Heart left ventricle (tissue), 16 donors: ENCODE measurements around the gene ADPRHL1. TPM values are rescaled to one million over a fixed set of nuclear protein-coding genes. Genes with fewer than 3 reads are reported as not detected.

Experiments
- ATAC-seq, 4 donors: fragments of 200-7000 bp; cut with Tn5 transposase; one replicate each; pipeline ENCODE4 v1.9.1; 2020 to 2022; ENCODE audit warnings: moderate library complexity in 4 of 4, mild to moderate bottlenecking in 3 of 4, moderate number of reproducible peaks in 1 of 4
- DNase-seq, 5 donors: peaks; one replicate each; pipeline ENCODE4 v3.0.0-alpha.2; 2020
- H3K27ac ChIP-seq, 12 donors: fragments of 200-600 bp; sonication (generic) in 4 of 12; one replicate each; pipeline versions ENCODE4 v1.5.0 to v1.8.0; 2016 to 2022; ENCODE audit warnings: mild to moderate bottlenecking in 2 of 12
- H3K27me3 ChIP-seq, 9 donors: fragments of 200-600 bp; sonication (generic) in 2 of 9; one replicate each; pipeline versions ENCODE4 v1.5.1 to v1.8.0; 2016 to 2022; ENCODE audit warnings: mild to moderate bottlenecking in 3 of 9
- H3K36me3 ChIP-seq, 9 donors: fragments of 200-600 bp; sonication (generic) in 2 of 9; one replicate each; pipeline versions ENCODE4 v1.5.0 to v1.8.0; 2018 to 2022; ENCODE audit warnings: mild to moderate bottlenecking in 2 of 9
- H3K4me1 ChIP-seq, 12 donors: fragments of 200-600 bp; sonication (generic) in 4 of 12; one replicate each; pipeline versions ENCODE4 v1.5.0 to v1.8.0; 2016 to 2022; ENCODE audit warnings: mild to moderate bottlenecking in 3 of 12
- H3K4me3 ChIP-seq, 12 donors: fragments of 200-600 bp; sonication (generic) in 4 of 12; one replicate each; pipeline versions ENCODE4 v1.5.0 to v1.8.0; 2017 to 2022; ENCODE audit warnings: mild to moderate bottlenecking in 9 of 12, moderate library complexity in 4 of 12
- H3K9me3 ChIP-seq, 12 donors: fragments of 200-600 bp; sonication (generic) in 4 of 12; one replicate each; pipeline versions ENCODE4 v1.5.0 to v1.8.0; 2016 to 2022; ENCODE audit warnings: mild to moderate bottlenecking in 1 of 12
- POLR2A ChIP-seq, 2 donors: fragments of 450-650 bp; IDR thresholded peaks; one replicate each; pipeline ENCODE4 v1.6.1; 2017; ENCODE audit warnings: antibody characterized with exemption in 2 of 2, mild to moderate bottlenecking in 2 of 2, moderate library complexity in 2 of 2
- WGBS, 4 donors: extraction: QIAGEN DNeasy Blood & Tissue Kit in 2 of 4; methylation state at CpG; one replicate each; pipeline versions ENCODE4 v1.1.5 to v1.1.7; 2013 to 2018; 5-methylcytosine and 5-hydroxymethylcytosine counted together
- intact Hi-C, 10 donors: fragments of 100-400 bp; cut with DNase I; formaldehyde crosslinking; loops; one replicate each; pipeline versions ENCODE4 v1.11.1 to v1.14.2; 2022
- polyA plus RNA-seq, 2 donors: library from polyadenylated mRNA; stranded (reverse); fragments of 200-250 nt; gene quantifications; one replicate each; pipeline ENCODE4 v1.2.3, GENCODE V29; 2013
- total RNA-seq, 9 donors: library from RNA; depleted of rRNA in 2 of 9; stranded (reverse); fragments of >200 nt in 2 of 9; fragmentation: NEBNext Ultra II Directional in 3 of 9; extraction: Animal tissue kit (Norgen Biotek cat#: 25700) in 3 of 9; gene quantifications; one replicate each; pipeline versions ENCODE4 v1.1.0 to v1.2.4, GENCODE V29; 2016 to 2023
- TF ChIP-seq, protein P1 (sequence below), 12 donors: fragments of 200-600 bp; sonication (generic) in 4 of 12; IDR thresholded peaks; one replicate each; pipeline versions ENCODE4 v1.5.0 to v1.8.0; 2018 to 2022; ENCODE audit warnings: antibody characterized with exemption in 12 of 12, mild to moderate bottlenecking in 5 of 12
- donor health status: ischemic (EF 13 %, LVEDD 7.1; RV severe dilation, severe dysfunction).
- donor health status: healthy with polysubstance abuse.
- donor health status: DM: no; HTN: yes; CAD: no.
- donor health status: DM: no; HTN: no; CAD: no.
- donor health status: ischemic (EF 25% LVEDD 6.9; RV normal size, moderate dysfunction).
- donor health status: ischemic (EF 25% LVEDD 5.7; RV mildly dilated, moderate dysfunction).
- donor health status: healthy.
- donor health status: DM: yes; HTN: yes; CAD: no.
- donor health status: ischemic (EF 35%, LVEDD 5.7; RV mildly dilated, moderate dysfunction).
- donor health status: nonischemic (EF 11% LVEDD 7.7; RV severe dilation, severe dysfunction).
- donor health status: DM: yes; HTN: yes; CAD: no.
- donor health status: PGD.
- donor health status: ischemic (EF 29% LVEDD 5.4; RV normal size, mild dysfunction).
- donor health status: nonischemic (EF 23%, LVEDD 6.1; RV moderate dilation, normal function).

ADPRHL1 gene
- total and polyA plus RNA-seq, 11 donors, result 160 to 774 (median 521) TPM

DNA sequence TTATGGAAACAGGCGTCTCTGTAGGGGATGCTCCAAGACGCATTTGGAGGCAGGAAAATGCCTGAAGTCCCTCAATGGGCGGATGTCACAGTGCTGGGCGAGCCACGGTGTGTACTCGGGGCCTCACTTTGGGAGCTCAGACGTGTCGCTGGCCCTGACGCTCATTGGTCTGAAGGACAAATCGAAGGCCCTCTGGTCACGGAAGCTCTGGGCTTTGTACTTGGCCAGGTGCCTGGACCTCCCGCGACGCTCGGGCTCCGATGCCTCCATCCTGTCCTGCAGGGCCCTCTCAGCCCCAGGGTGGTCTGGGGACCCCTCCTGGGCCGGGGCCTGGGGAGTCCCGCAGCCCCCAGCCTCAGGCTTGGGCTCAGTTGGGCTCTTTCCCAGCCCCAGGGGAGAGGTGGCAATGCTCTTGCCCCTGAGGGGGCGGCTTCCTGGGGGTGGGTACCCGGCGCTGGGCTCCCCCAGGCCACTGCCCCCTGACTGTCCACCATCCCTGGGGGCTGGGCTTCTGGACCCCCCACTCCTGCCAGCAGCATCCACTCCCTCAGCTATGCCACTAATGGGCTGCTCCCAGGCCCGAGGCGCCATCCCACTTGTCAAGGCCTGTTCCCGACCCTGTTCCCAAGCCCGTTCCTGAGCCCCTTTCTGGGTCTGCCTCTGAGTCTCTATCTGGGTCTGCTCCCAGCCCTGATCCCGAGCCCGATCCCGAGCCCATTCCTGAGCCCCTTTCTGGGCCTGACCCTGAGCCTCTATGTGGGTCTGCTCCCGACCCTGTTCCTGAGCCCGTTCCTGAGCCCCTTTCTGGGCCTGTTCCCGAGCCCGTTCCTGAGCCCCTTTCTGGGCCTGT is 49.8 kb downstream of the ADPRHL1 start:
- intact Hi-C loops, result no loop called here
- H3K27ac ChIP-seq, result peak overlapping the region; percentile 20 to 99 (median 94)
- WGBS, 4 donors, result 60 to 67% (median 65%) methylated on average over 28 to 32 of the region's 32 CpGs

DNA sequence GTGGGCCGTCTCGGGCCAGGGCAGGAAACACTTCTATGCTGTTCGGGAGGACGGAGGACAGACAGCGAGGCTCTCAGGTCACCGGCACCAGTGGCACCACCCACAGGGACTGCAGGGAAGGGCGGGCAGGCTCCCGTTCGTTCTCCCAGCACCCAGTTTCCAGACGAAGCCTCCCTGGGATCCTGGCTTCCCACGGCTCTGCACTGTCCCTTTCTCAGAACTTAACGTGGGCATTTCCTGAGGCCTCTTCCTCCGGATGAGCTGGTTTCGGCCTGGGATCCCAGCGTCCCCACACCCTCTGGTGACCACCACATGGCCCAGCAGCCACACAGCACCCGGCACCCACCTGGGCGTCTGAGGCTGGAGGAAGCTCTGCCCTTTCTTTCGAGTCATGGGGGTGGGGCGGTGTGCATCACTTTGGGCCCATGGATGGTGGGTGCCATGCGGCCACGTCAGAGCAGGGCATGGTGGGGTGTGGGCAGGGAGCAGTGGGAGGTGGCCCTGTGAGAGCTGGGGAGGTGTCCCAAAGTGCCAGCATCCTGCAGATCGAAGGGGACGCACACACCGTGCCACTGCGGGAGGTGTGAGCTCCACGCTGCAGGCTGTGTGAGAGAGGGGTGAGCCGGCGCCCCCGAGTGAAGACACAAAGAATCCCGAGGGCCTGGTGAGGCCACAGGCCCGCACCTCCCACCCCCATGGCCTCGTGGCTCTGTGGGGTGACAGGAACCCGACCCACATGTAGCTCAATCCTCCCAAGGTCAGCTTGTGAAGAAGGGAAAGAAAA is 50.6 kb downstream of the ADPRHL1 start:
- no peak for ATAC-seq
- peaks cover 0 to 71% (median 19%) of the 10 kb centered on the region in 12 donors for H3K4me1 ChIP-seq
- intact Hi-C loops, result no loop called here
- peak overlapping the region; percentile 18 to 99 (median 94) for H3K27ac ChIP-seq
- no peaks in the 10 kb centered on the region for H3K9me3 ChIP-seq
- H3K27me3 ChIP-seq, result peaks cover 0 to 13% (median 0%) of the 10 kb centered on the region in 9 donors
- H3K4me3 ChIP-seq, result no peak overlapping the region
- peak in 2 of 5 donors; percentile 20 to 58 for DNase-seq
- TF ChIP-seq, protein P1, sequence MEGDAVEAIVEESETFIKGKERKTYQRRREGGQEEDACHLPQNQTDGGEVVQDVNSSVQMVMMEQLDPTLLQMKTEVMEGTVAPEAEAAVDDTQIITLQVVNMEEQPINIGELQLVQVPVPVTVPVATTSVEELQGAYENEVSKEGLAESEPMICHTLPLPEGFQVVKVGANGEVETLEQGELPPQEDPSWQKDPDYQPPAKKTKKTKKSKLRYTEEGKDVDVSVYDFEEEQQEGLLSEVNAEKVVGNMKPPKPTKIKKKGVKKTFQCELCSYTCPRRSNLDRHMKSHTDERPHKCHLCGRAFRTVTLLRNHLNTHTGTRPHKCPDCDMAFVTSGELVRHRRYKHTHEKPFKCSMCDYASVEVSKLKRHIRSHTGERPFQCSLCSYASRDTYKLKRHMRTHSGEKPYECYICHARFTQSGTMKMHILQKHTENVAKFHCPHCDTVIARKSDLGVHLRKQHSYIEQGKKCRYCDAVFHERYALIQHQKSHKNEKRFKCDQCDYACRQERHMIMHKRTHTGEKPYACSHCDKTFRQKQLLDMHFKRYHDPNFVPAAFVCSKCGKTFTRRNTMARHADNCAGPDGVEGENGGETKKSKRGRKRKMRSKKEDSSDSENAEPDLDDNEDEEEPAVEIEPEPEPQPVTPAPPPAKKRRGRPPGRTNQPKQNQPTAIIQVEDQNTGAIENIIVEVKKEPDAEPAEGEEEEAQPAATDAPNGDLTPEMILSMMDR (IDR thresholded peaks at IDR 0.05), result no peak
- no peak for TF ChIP-seq POLR2A (IDR thresholded peaks at IDR 0.05)
- no peaks in the 10 kb centered on the region for H3K36me3 ChIP-seq
- WGBS, 4 donors, result 61 to 70% (median 68%) methylated on average over 23 to 33 of the region's 33 CpGs

More for the DNA sequence above, 49.8 kb downstream of the ADPRHL1 start:
- no peaks in the 10 kb centered on the region for H3K9me3 ChIP-seq
- peaks cover 0 to 78% (median 24%) of the 10 kb centered on the region in 12 donors for H3K4me1 ChIP-seq
- no peak overlapping the region for H3K4me3 ChIP-seq
- TF ChIP-seq POLR2A (IDR thresholded peaks at IDR 0.05), result no peak
- H3K27me3 ChIP-seq, result peaks cover 0 to 17% (median 0%) of the 10 kb centered on the region in 9 donors
- peak in 4 of 5 donors; percentile 27 to 75 (median 56) for DNase-seq
- no peaks in the 10 kb centered on the region for H3K36me3 ChIP-seq
- ATAC-seq, result peak in 3 of 4 donors; percentile 4 to 29 (median 20)

DNA sequence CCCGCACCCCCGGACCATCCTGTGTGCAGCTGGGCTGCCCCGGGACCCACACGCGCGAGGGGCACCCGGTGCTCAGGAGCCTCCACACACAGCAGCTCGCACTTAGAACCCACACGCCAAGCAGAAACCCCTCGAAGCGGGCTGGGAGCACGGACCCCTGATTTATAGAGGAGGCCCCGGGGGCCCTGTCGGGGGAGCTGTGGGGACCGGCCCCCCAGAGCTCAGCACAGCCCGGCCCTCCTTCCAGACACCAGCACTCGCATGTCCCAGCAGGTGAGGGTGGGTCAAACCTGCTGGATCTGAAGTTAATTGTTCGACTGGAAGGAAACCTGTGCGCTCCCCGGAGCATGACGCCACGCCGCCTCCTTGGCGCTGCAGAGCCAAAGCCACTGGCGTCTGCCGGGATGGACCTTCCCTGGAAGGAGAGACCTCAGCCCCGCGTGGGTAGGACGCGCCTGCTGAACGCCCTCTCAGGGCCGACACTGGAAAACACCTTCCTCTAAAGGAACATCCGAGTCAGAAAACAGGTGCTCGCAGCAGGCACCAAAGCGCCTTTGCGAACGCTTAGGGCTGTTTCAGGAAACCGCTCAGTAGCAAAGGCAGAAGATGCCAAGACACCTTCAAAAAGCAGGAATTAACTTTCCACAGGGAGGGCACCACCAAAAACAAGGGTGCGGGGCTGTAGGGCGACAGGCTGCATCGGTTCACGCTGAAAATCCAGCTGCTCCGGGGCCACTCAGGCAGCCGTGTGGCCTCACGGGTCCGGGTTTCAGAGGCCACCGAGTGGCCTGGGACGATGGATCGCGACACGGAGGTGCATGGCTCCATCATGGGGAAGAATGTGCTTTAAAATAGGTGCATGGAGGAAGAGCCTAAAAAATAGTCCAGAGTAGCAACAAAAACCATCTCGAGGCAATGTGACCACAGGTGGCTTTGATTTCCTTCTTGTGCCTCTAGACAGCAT is 51.6 kb downstream of the ADPRHL1 start:
- H3K4me1 ChIP-seq, result peaks cover 0 to 62% (median 15%) of the 10 kb centered on the region in 12 donors
- H3K27me3 ChIP-seq, result peaks cover 0 to 6% (median 0%) of the 10 kb centered on the region in 9 donors
- H3K27ac ChIP-seq, result peak overlapping the region; percentile 82 to 99 (median 94)
- ATAC-seq (no peak), DNase-seq (peak in 2 of 5 donors; percentile 19 to 57)
- TF ChIP-seq, protein P1 (IDR thresholded peaks at IDR 0.05), result no peak
- 78 to 89% (median 80%) methylated on average over 44 to 52 of the region's 52 CpGs for WGBS, 4 donors
- H3K4me3 ChIP-seq, result peak overlapping the region in 1 of 12 donors; percentile 5
- H3K36me3 ChIP-seq, result no peaks in the 10 kb centered on the region
- H3K9me3 ChIP-seq, result no peaks in the 10 kb centered on the region
- intact Hi-C loops, result loop anchor here in 1 of 10 donors (2.0 kb wide), 1 partner anchor 51 kb away; the partner anchor contains the start of gene ADPRHL1
